T-helper 2 cell treated with Interferon-gamma antibody and Interleukin-4, amounts not matched to agents 100 ng/mL and 5 ng/mL, for 36 hours (primary cell): ENCODE results near the gene CAMTA1. TPM values are rescaled to one million over a fixed set of nuclear protein-coding genes. Genes with fewer than 3 reads are reported as not detected.

ENCODE experiments used
- intact Hi-C: fragments of 100-400 bp; cut with micrococcal nuclease; formaldehyde crosslinking; loops from one replicate; pipeline ENCODE4 v1.15.1; 2023
- total RNA-seq: library from RNA; stranded (reverse); gene quantifications from 2 replicates; pipeline ENCODE4 v1.2.3, GENCODE V29; 2022

CAMTA1 gene
- total RNA-seq, 1 donor from 2014 or later: 40.7 TPM

DNA sequence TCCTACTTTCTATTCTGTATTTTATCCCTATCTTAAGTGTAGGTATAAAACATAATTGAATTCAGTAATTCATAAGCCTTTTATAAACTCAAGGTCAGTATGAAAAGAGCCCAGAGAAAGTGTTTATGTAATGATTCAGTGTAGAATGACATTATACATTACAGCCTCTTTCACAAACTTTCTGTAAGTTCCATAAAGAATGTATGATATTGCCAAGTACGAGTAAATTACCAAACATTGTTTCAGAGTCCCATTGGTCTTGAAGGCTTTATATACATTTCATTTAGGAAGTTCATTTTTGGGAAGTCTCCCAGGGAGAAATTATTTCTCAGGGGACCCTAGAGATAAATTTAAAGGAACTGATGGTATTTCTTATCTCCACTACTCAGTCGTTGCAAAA lies 948.0 kb downstream of the CAMTA1 start:
- intact Hi-C loops: no loop called here

- intact Hi-C loops: no loop called here
Measured at GRCh38 chr1:7738044-7738443, 952.8 kb downstream of the CAMTA1 start.

DNA sequence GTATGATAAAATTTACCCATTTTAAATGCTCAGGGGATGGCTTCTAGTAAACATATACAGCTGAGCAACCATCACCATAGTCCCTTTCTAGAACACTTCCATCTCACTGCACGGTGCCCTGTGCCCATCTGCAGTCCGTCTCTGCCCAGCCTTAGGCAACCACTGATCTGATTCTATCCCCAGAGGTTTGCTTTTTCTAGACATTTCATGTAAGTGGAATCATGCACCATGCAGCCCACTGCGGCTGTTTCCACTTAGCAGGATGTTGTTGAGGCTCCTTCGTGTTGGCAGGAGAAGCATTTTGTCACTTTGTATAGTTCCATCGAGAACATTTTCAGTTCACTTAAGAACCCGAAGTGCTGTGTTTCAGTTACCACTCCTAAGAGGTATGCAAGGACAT lies 958.1 kb downstream of the CAMTA1 start:
- intact Hi-C loops: no loop called here

DNA sequence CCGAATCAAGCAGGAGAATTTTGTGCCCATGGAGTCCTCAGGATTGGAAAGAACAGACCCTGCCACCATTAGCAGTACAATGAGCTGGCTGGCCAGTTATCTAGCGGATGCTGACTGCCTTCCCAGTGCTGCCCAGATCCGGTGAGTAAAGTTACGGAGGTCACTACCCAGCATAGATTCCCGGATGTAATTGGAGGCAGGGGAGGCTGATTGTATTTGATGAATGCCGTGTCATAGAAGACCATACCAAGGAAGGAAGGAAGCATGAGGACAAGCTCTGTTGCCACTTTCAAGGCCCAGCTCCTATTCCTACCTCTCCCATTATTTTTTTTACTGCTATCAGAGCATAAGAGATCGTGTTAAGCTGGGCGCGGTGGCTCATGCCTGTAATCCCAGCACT lies 959.6 kb downstream of the CAMTA1 start:
- intact Hi-C loops: no loop called here

GRCh38 chr1:7745783-7746182 lies 960.5 kb downstream of the CAMTA1 start:
- intact Hi-C loops: no loop called here

DNA sequence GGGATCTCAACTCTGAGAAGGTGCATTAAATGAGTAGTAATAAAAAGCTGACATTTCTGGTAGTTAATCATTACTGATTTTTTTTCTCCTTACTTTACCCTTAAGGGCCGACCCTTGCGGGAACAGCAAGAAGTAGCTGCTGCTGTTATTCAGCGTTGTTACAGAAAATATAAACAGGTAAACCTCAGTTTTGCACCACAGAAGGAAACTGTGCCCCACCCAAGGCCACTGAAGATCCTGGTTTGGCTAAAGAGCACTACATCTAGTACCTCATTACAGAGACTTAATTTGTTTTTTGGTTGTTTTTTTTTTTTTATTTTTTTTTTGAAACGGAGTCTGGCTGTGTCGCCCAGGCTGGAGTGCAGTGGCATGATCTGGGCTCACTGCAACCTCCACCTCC lies 962.4 kb downstream of the CAMTA1 start:
- intact Hi-C loops: no loop called here

DNA sequence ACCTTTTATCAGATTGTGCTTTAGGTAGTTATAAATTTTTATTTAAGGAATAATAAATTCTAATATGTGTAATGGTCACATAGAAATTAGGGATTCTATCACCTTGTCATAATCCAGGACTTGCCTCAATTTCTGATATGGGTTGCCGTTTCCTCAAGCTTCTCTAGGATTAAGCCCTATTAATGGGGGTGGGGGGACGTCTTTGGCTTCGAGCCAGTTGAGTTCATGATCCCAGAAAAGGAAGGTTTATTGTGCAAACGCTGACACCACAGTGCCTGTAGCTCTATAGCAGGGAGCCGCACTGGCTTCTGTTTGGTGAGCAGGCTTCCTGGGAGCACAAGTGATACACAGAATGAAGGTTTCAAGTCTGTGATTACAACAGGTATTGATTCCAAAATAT lies 963.9 kb downstream of the CAMTA1 start:
- intact Hi-C loops: no loop called here

- intact Hi-C loops: no loop called here
Measured at GRCh38 chr1:7751174-7751573, 965.9 kb downstream of the CAMTA1 start.

DNA sequence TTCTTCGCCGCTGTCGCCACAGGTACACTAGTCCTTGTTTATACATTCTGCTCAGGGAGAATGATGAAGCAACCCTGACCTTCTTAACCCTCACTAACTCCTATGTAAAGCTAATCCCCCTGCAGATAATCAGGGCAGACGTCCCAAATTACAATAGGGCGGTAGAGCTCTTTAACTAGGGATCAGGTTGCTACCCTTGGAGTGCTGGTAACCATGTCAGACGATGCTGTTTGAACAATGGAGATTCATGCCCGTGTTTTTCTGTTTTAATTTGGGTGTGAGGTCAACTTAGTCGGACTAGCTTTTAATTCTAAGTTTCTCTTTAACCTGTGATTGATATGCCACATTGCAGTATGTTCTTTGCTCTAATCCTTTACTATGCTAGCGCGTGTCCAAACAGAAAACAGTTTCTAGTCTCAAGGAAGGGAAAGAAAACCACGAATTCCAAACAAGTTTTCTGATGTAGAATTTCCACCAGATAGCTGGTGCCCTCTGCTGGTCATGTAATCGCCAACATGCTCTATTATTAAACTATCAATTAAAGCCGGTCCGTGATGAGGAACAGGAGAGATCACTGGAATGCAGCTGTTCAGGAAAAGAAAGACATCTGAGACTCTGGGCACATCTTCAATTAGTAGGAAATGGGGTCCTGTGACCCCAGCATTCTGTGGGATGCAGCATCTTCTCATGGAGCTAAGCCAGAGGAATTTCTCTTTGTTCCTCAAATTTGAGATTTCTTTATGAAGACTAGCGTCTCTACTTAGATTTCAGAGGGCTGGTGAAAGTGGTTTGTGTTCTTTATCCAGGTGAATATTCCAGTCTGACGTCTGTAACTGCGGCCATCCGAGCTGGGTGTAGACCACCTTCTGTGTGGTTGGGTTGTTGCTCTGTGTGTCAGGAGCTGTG lies 967.5 kb downstream of the CAMTA1 start:
- intact Hi-C loops: loop anchor here (1.0 kb wide), 1 partner anchor 85 kb away; no protein-coding TSS in a partner anchor

GRCh38 chr1:7753641-7754040 lies 968.4 kb downstream of the CAMTA1 start:
- intact Hi-C loops: no loop called here

GRCh38 chr1:7754234-7754633 lies 969.0 kb downstream of the CAMTA1 start:
- intact Hi-C loops: no loop called here

- intact Hi-C loops: no loop called here
Measured at GRCh38 chr1:7755448-7755847, 970.2 kb downstream of the CAMTA1 start.

DNA sequence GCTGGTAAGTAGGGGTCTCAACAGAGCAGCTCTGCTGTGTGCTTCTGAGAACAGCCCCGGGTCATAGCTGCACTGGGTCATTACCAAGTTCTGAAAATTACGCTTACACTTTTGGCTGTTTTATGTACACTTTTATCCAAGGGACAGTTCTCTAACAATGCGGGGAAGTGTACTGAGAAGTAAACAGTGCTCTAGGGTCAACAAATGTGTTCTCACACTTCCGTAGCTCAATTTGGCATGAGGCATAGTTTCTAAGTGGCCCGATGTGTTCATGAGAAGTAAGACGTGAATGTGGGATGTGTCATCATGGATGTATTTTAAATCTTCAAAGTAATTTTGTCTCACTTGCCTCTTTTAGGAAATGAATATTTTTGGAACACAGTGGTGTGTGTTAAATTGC lies 975.0 kb downstream of the CAMTA1 start:
- intact Hi-C loops: no loop called here

GRCh38 chr1:7761103-7761502 lies 975.8 kb downstream of the CAMTA1 start:
- intact Hi-C loops: no loop called here

- intact Hi-C loops: no loop called here
Measured at GRCh38 chr1:7767176-7767575, 981.9 kb downstream of the CAMTA1 start.

GRCh38 chr1:7768583-7768982 lies 983.3 kb downstream of the CAMTA1 start:
- intact Hi-C loops: no loop called here

DNA sequence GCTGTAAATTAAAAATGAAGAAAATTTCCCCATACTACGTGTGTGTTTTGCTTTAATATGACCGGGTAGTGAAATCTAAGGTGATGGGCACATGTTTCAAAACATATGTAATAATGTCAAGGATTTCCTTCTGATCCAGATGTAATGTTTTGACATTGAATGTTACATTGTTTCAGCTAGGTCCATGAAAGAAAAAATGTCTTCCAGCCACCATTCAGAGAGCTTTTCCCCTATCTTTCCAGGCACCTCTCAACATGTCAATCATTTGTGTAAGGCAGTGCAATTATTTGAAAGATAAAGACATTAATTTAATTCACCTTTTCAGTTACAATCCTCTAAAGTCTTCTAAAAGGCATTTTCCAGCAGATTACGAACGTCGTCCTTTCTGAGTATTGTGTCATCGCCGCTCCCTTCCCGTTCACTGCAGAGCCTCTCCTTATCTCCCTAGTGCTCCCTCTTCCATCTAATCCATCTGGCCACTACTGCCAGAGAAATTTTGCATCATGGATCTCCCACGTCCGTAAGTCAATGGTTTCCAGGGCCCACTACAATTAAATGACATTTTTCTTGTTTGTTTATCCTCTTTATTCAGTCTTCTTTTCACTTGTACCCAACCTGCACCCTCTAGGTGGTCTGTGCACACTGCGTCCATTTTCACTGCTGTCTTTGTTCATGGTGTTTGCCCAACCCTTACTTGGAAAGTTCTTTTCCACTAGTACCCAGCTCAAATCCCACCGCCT lies 984.6 kb downstream of the CAMTA1 start:
- intact Hi-C loops: no loop called here

DNA sequence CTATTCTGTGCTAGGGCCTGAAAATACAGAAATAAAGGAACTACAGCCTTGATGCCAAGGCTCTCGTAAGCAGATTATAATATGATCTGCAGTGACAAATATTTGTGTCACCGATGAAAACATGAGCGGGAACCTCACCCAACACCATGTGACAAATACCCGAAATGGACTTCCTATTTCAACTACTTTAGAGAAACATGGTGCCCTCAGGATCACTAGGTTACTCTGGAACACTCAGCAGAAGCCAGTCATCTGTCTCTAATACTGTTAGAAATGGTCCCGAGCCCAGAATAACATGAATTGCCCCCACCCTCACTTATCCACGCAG lies 985.4 kb downstream of the CAMTA1 start:
- intact Hi-C loops: no loop called here

GRCh38 chr1:7770997-7771822 lies 986.0 kb downstream of the CAMTA1 start, which contains the start of gene VAMP3:
TSS of gene VAMP3 (plus strand) at chr1:7771296. CDS start at chr1:7771384, 88 bp downstream.
- intact Hi-C loops: loop anchor here (1.0 kb wide), 1 partner anchor 12 kb away; no protein-coding TSS in a partner anchor

GRCh38 chr1:7771823-7772299 lies 986.6 kb downstream of the CAMTA1 start:
- intact Hi-C loops: loop anchor here (1.0 kb wide), 1 partner anchor 11 kb away; no protein-coding TSS in a partner anchor

- intact Hi-C loops: no loop called here
Measured at GRCh38 chr1:7777591-7777990, 992.3 kb downstream of the CAMTA1 start.
